Panc1 (cell line): ENCODE measurements around the gene CWC27. TPM values are rescaled to one million over a fixed set of nuclear protein-coding genes. Genes with fewer than 3 reads are reported as not detected.
"Not testable (repeated sequence)": the region's sequence is repeated elsewhere in the genome, so short reads cannot be mapped to it uniquely, and the experiment has no call there.

Experiments
- ATAC-seq: fragments of 200-7000 bp; cut with Tn5 transposase; 2 replicates; pipeline ENCODE4 v1.9.1; 2020; ENCODE audit warnings: mild to moderate bottlenecking, moderate library complexity
- BruUV-seq: library from RNA; stranded (reverse); fragments of 400-500 nt; replicated peaks from 2 replicates; lab custom pipeline; 2021; lab: Mats Ljungman, UMichigan
- CTCF ChIA-PET: fragments of 300-600 bp; sonication (Branson Sonifier 250); formaldehyde crosslinking; loops from one replicate; lab custom pipeline; 2022; ENCODE audit warnings: antibody characterized with exemption; lab: Charles Lee
- POLR2A ChIA-PET: fragments of 300-600 bp; sonication (Branson Sonifier 250); formaldehyde crosslinking; loops from one replicate; lab custom pipeline; 2022; ENCODE audit warnings: antibody characterized with exemption; lab: Charles Lee
- DNase-seq: peaks from one replicate; pipeline ENCODE4 v3.0.0-alpha.2; 2010; ENCODE audit warnings: low read depth, low spot score
- H3K27ac ChIP-seq: 2 replicates; pipeline ENCODE4 v1.5.1; 2011; ENCODE audit warnings: mild to moderate bottlenecking, low read length, inconsistent platforms
- H3K27me3 ChIP-seq: fragments of 200-500 bp; sonication (Bioruptor generic); 2 replicates; pipeline ENCODE4 v1.6.0; 2014; ENCODE audit warnings: low read length, inconsistent platforms; ENCODE audit not compliant: control insufficient read depth, insufficient read depth
- H3K36me3 ChIP-seq: fragments of 200-500 bp; sonication (Bioruptor generic); 2 replicates; pipeline ENCODE4 v1.5.1; 2014; ENCODE audit warnings: inconsistent platforms, mild to moderate bottlenecking, low read length, moderate library complexity; ENCODE audit not compliant: control insufficient read depth, insufficient read depth
- H3K4me1 ChIP-seq: 2 replicates; pipeline ENCODE4 v1.5.1; 2011; ENCODE audit warnings: inconsistent platforms, mild to moderate bottlenecking, low read length, moderate library complexity; ENCODE audit not compliant: control insufficient read depth, insufficient read depth
- H3K4me3 ChIP-seq, 2 experiments: 2 replicates each; pipeline ENCODE4 v1.5.1; 2011 to 2012; ENCODE audit warnings: low read depth in 2 of 2, low read length in 2 of 2, mild to moderate bottlenecking in 2 of 2, inconsistent platforms in 1 of 2, moderate library complexity in 1 of 2
- H3K9me3 ChIP-seq: fragments of 200-500 bp; sonication (Bioruptor generic); 2 replicates; pipeline ENCODE4 v1.5.1; 2014; ENCODE audit warnings: low read depth, mild to moderate bottlenecking, inconsistent platforms, low read length, moderate library complexity; ENCODE audit not compliant: control insufficient read depth, insufficient read depth
- CTCF ChIP-seq: fragments of 450-650 bp; IDR thresholded peaks from 2 replicates; pipeline ENCODE4 v1.5.1; 2017; ENCODE audit warnings: mild to moderate bottlenecking
- POLR2AphosphoS5 ChIP-seq: IDR thresholded peaks from 2 replicates; pipeline ENCODE4 v1.6.1; 2012; ENCODE audit warnings: mild to moderate bottlenecking, low read depth, low read length, moderate library complexity
- REST ChIP-seq, 2 experiments: IDR thresholded peaks; 2 replicates each; pipeline ENCODE4 v1.6.1; 2011 to 2012; ENCODE audit warnings: low read depth in 2 of 2, control low read depth in 1 of 2, low read length in 1 of 2, mild to moderate bottlenecking in 1 of 2, moderate library complexity in 1 of 2; ENCODE audit not compliant: insufficient read depth in 1 of 2
- SIN3A ChIP-seq: IDR thresholded peaks from 2 replicates; pipeline ENCODE4 v1.6.1; 2012; ENCODE audit warnings: low read depth, mild to moderate bottlenecking, low read length, moderate library complexity, borderline replicate concordance; ENCODE audit not compliant: insufficient read depth
- TCF7L2 ChIP-seq: IDR thresholded peaks from 2 replicates; pipeline ENCODE4 v1.6.1; 2011; ENCODE audit warnings: mild to moderate bottlenecking, low read depth, low read length, inconsistent platforms
- in situ Hi-C: cut with HindIII; loops from 2 replicates; pipeline ENCODE4 v1.10.0; 2016; ENCODE audit warnings: low sequenced_read_pairs, low pct_unique_long_range_greater_than_20kb
- intact Hi-C: fragments of 100-400 bp; cut with micrococcal nuclease; formaldehyde crosslinking; loops from one replicate; pipeline ENCODE4 v1.10.0; 2022; ENCODE audit not compliant: unreplicated experiment
- total RNA-seq: library from RNA; stranded (reverse); gene quantifications from one replicate; pipeline ENCODE4 v1.2.1, GENCODE V29; 2021; ENCODE audit not compliant: unreplicated experiment

CWC27 gene
- total RNA-seq, 1 experiment from 2014 or later = 19.7 TPM

GRCh38 chr5:64899838-64900237 is 131.1 kb downstream of the CWC27 start:
- ATAC-seq = no peak
- Histone ChIP-seq H3K27ac (no peak overlapping the region), H3K4me3 (no peak overlapping the region), H3K27me3 (no peaks in the 10 kb centered on the region), H3K4me1 (no peaks in the 10 kb centered on the region), H3K36me3 (no peaks in the 10 kb centered on the region), H3K9me3 (no peaks in the 10 kb centered on the region)
- ChIA-PET POLR2A (no interaction called here), CTCF (no interaction called here)
- DNase-seq = no peak
- TF ChIP-seq SIN3A (no peak), CTCF (no peak), TCF7L2 (no peak), REST (IDR thresholded peaks at IDR 0.05; ENCODE audit: insufficient read depth in 1 of 2, low read depth in 2 of 2, low read length in 1 of 2) (no peak), POLR2AphosphoS5 (no peak)
- intact Hi-C loops = no loop called here
- BruUV-seq = no TSS peak
- in situ Hi-C loops = no loop called here

- ATAC-seq (no peak), DNase-seq (no peak)
- H3K9me3 ChIP-seq = no peaks in the 10 kb centered on the region
- H3K27me3 ChIP-seq = no peaks in the 10 kb centered on the region
- ChIA-PET POLR2A (no interaction called here), CTCF (no interaction called here)
- BruUV-seq = no TSS peak
- TF ChIP-seq CTCF = no peak
- TF ChIP-seq REST (IDR thresholded peaks at IDR 0.05; ENCODE audit: insufficient read depth in 1 of 2, low read depth in 2 of 2, low read length in 1 of 2) = no peak
- no peak for TF ChIP-seq TCF7L2
- no peak for TF ChIP-seq POLR2AphosphoS5
- no peak for TF ChIP-seq SIN3A
- no peaks in the 10 kb centered on the region for H3K4me1 ChIP-seq
- in situ Hi-C loops (no loop called here), intact Hi-C loops (no loop called here)
- no peak overlapping the region for H3K4me3 ChIP-seq
- no peak overlapping the region for H3K27ac ChIP-seq
- H3K36me3 ChIP-seq = no peaks in the 10 kb centered on the region
These were observed 131.9 kb downstream of the CWC27 start for GRCh38 chr5:64900618-64901017.

GRCh38 chr5:64907399-64907798 is 138.7 kb downstream of the CWC27 start:
- H3K36me3 ChIP-seq, DNase-seq, H3K9me3 ChIP-seq, BruUV-seq, POLR2A ChIA-PET, CTCF ChIA-PET, intact Hi-C loops, ATAC-seq, H3K4me3 ChIP-seq, H3K27ac ChIP-seq, H3K4me1 ChIP-seq, H3K27me3 ChIP-seq, in situ Hi-C loops: not testable (repeated sequence)
